Breast epithelium (tissue), 3 donors: ENCODE measurements around the gene DHX32.
"Not testable (repeated sequence)": the region's sequence is repeated elsewhere in the genome, so short reads cannot be mapped to it uniquely, and the experiment has no call there.

ENCODE experiments used
- POLR2A ChIP-seq: fragments of 450-650 bp; IDR thresholded peaks from one replicate; pipeline ENCODE4 v1.6.1; 2016; ENCODE audit warnings: antibody characterized with exemption, mild to moderate bottlenecking, moderate library complexity
- POLR2AphosphoS5 ChIP-seq, 3 donors: sonication (generic); formaldehyde crosslinking; IDR thresholded peaks; one replicate each; pipeline ENCODE4 v1.6.1; 2017; ENCODE audit warnings: antibody characterized with exemption in 3 of 3
- TF ChIP-seq, protein P1 (sequence below), 3 donors: fragments of 450-650 bp; IDR thresholded peaks; one replicate each; pipeline ENCODE4 v1.5.1; 2016 to 2017; ENCODE audit warnings: antibody characterized with exemption in 3 of 3, mild to moderate bottlenecking in 3 of 3, moderate library complexity in 3 of 3

DNA sequence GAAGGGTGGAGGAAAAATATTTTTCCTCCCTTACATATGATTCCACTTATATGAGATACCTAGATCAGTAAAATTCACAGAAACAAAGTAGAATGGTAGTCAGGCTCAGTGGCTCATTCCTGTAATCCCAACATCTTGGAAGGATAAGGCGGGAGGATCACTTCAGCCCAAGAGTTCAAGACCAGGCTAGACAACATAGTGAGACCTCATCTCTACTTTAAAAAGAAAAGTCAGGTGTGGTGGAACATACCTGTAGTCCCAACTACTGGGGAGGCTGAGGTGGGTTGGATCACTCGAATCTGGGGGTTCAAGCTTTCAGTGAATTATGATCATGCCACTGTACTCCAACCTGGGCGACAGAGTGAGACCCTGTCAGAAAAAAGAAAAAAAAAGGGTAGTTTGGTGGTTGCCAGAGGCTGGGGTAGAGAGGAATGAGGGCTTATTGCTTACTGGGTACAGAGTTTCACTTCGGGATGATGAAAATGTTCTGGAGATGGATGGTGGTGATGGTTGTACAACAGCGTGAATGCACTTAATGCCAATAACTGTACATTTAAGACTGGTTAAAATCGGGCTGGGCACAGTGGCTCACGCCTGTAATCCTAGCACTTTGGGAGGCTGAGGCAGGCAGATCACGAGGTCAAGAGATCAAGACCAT lies 36.7 kb upstream of the DHX32 start:
- not testable (repeated sequence) for TF ChIP-seq POLR2AphosphoS5 (IDR thresholded peaks at IDR 0.05); POLR2A
- TF ChIP-seq, protein P1, sequence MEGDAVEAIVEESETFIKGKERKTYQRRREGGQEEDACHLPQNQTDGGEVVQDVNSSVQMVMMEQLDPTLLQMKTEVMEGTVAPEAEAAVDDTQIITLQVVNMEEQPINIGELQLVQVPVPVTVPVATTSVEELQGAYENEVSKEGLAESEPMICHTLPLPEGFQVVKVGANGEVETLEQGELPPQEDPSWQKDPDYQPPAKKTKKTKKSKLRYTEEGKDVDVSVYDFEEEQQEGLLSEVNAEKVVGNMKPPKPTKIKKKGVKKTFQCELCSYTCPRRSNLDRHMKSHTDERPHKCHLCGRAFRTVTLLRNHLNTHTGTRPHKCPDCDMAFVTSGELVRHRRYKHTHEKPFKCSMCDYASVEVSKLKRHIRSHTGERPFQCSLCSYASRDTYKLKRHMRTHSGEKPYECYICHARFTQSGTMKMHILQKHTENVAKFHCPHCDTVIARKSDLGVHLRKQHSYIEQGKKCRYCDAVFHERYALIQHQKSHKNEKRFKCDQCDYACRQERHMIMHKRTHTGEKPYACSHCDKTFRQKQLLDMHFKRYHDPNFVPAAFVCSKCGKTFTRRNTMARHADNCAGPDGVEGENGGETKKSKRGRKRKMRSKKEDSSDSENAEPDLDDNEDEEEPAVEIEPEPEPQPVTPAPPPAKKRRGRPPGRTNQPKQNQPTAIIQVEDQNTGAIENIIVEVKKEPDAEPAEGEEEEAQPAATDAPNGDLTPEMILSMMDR (IDR thresholded peaks at IDR 0.05): not testable (repeated sequence)
